Stimulated activated CD4-positive, alpha-beta T cell treated with anti-CD3 and anti-CD28 coated beads, Interleukin-4, amount 100 ng/mL, for 24 hours (primary cell): Measurements from ENCODE around the gene PPP1CC.
"Not testable (repeated sequence)": the region's sequence is repeated elsewhere in the genome, so short reads cannot be mapped to it uniquely, and the experiment has no call there.

ENCODE experiments used
- DNase-seq: peaks from one replicate; pipeline ENCODE4 v3.0.0-alpha.2; 2020

Gene PPP1CC

GRCh38 chr12:110742718-110743570 lies at the start of gene PPP1CC:
PPP1CC (minus strand) TSS chr12:110742891; CDS start chr12:110742707, 184 bp downstream.
- DNase-seq: peak; percentile 92

DNA sequence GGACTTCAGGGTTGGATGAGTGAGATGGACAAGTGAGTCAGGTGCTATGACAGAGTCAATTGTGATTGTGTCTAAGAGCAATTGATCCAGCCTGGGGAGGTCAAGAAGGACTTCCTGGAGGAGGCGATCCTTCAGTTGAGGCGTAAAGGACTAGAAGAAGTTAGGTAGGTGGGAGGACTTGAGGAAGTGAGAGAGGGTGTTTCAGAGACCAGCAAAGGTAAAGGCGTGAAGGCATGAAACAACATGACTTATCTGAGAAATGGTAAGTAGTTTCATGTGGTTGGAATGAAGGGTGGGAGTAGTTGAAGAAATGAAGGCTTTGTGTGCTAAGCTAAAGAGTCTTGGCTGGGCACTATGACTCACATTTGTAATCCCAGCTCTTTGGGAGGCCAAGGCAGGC lies 48.9 kb upstream of the PPP1CC start:
- DNase-seq: no peak

GRCh38 chr12:110790301-110790700 lies 47.6 kb upstream of the PPP1CC start:
- no peak for DNase-seq

GRCh38 chr12:110786012-110786411 lies 43.3 kb upstream of the PPP1CC start:
- DNase-seq: no peak

GRCh38 chr12:110785240-110785639 lies 42.5 kb upstream of the PPP1CC start:
- DNase-seq: no peak

DNA sequence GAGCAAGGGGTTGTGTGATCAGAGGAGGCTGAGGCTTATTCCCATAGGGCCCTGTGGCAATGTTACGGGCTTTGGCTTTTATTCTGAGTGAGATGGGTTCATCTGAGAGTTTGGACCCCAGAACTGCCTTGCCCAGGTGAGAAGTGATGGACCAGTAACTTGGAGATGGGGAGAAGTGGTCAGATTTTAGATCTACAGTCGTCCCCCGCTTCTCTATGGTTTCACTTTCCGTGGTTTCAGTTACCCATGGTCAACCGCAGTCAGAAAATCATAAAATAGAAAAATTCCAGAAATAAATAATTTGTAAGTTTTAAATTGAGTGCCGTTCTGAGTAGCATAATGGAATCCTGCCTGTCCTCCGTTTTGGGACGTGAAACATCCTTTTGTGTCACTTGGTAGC lies 40.2 kb upstream of the PPP1CC start:
- no peak for DNase-seq

GRCh38 chr12:110782094-110782493 lies 39.4 kb upstream of the PPP1CC start:
- DNase-seq: no peak

GRCh38 chr12:110780448-110780847 lies 37.8 kb upstream of the PPP1CC start:
- peak; percentile 69 for DNase-seq

DNA sequence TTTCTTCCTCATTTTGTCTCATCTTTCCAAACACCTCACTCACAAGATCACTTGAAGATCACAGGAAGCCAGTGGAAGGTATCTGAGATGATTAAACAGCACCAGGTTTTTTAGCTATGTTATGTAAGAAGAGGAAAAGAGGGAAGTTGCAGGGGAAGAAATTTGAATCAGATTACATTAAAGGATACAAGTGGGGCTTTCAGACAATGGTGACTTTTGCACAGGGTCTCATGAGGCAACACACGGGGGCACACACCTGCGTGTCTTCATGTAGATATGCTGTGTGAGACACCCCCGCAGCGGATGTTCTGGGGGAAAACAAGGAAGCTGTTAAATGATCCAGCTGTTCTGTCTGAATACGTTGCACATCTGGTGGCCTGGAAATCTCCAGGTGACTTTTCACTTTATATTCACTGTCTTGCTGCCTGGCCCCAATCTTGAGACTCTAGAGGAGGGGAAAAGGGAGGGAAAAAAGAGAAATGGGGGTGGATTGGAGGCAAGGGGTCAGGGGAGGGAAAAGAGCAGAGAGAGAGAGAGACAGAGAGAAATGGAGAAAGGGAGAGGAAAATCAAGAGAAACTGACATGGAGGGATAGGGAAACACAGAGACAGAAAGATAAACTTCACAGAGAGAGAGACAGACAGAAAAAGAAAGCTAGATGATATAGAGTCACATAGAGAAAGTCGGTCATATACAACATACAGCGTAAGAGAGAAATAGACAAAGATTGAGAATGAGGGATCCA lies 36.3 kb upstream of the PPP1CC start:
- no peak for DNase-seq

DNA sequence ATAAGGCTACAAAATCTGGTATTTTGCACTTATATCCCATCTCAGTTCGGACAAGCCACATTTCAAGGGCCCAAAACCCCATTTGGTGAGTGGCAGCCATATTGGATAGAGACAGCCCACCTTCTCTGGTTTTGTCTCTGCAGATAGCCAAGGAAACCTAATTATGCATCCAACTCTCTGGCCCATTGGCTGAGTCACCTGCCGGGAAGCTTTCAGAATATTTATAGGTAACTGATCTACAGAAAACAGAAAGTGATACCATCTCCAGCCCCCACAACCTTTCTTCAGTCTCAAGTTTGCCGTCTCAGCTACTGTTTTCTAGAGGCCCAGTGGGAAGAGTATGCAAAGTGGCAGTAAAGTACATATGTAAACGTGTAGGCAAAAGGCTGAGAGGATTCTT lies 33.7 kb upstream of the PPP1CC start:
- peak; percentile 82 for DNase-seq

GRCh38 chr12:110775997-110776396 lies 33.3 kb upstream of the PPP1CC start:
- DNase-seq: no peak

DNA sequence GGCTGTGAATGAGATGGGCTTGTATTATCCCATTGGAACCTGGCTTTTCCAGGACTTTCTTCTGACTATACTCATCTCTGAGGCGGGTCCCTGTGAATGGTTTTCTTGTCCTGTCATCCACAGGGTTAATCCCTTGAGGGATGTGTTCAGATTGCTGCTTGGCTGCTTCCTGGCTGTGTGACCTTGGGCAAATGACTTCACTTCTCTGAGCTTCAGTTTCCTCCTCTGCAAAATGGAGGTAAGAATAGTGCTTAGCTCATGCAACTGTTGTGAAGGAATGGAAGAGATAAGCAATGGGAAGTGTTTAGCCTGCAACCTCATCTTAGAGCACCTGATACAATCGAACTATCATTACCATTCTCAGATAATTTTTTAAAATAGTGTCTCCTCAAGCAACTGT lies 32.1 kb upstream of the PPP1CC start:
- no peak for DNase-seq

DNA sequence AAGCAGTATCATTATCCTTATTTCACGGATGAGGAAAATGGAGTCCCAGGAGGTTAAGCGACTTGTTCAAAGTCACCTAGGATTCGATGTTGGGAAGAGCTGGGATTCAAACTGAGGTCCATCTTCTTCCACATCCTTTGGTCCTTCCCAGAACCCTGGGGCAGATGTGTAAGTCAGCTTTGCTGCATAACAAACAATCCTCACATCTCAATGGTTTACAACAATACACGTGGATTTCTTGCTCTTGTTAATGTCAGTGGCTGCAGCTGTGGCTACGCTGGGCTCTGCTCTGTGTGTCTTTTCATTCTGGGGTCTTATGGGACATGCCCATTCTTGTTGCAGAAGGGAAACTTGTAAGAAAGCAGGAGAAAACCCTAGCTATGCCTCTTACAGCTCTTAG lies 26.3 kb upstream of the PPP1CC start:
- DNase-seq: no peak

DNA sequence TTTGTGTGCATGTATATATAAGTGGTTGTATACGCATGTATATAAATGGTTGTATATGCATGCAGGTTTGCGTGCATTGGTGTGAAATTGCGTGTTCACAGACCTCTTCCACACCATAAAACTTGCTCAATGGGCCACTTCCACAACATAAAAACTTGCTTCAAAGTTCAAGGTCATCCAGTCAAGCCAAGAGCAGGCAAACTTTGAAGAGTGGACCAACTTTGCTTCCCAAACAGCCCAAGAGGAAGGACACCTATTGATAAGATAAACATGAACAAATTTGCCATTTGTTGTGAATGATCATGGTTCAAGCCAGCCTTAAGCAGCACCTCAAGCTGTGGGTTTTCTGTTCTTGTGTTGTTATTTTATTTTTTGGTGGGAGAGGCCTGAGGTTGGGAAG lies 25.2 kb upstream of the PPP1CC start:
- no peak for DNase-seq

DNA sequence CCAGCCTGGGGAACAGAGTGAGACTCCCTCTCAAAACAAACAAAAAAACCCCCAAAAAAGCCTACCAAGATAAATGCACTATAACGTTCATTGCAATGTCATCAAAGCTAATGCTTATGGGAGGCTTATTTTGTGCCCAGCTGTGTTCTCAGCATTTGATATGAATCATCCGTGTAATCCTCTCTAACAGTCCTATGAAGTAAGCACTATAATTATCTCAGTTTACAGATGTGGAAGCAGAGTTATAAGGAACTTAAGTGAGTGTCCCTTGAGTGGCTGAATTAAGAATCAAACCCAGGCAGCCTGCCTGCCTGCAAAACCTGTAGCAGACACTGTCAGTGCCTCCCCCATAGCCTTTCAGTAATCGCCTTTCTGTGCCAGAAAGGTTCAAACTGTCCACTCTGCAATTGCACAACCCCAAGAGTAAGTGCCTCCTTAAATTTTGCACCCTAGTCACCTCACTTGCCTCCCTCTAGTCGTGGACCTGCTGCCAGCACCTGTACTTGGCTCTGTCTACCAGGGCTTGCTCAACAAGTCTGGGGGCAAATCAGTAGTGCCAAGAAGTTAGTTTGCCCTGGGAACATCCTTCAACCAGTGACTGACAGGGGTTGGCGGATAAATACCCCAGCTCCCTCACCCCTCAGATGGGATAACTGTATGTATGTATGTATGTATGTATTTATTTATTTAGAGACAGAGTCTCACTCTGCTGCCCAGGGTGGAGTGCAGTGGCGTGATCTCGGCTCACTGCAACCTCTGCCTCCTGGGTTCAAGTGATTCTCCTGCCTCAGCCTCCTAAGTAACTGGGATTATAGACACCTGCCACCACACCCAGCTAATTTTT lies 23.8 kb upstream of the PPP1CC start:
- no peak for DNase-seq

GRCh38 chr12:110765572-110765971 lies 22.9 kb upstream of the PPP1CC start:
- not testable (repeated sequence) for DNase-seq

DNA sequence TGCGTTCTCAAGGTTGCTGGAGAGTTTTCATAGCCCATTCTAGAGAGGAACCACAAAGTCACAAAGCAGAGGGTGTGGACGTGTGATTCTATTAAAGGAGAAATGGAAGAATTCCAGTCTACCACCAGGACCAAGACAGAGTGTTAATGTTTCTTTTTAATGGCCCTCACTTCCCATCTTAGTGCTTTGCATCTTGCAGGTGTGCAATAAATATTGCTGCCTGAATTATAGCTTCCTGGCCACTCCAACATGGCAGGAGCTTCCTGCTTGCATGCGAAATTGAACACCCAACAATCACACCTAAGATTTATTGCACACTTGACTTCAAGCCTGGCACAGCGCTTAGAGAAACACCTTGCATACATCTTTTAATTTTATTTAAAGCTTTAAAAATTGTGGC lies 22.4 kb upstream of the PPP1CC start:
- no peak for DNase-seq

GRCh38 chr12:110763583-110763982 lies 20.9 kb upstream of the PPP1CC start:
- no peak for DNase-seq

- no peak for DNase-seq
Measured at GRCh38 chr12:110762891-110763290, 20.2 kb upstream of the PPP1CC start.

GRCh38 chr12:110760204-110760609 lies 17.5 kb upstream of the PPP1CC start:
- DNase-seq: peak; percentile 38

DNA sequence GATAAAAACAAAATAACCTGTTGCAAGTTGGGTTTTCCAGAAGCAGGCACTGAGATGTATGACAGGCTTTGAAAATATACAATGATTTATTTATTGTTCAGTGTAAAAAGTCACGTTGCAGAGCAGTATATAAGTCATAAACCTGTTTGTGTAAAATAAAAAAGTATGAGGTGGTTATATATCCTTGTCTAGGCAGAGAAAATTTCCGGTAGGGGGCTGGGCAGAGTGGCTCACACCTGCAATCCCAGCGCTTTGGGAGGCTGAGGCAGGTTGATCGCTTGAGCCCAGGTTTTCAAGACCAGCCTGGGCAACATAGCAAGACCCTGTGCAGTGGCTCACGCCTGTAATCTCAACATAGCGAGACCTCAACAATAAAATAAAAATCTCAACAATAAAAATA lies 16.2 kb upstream of the PPP1CC start:
- no peak for DNase-seq

DNA sequence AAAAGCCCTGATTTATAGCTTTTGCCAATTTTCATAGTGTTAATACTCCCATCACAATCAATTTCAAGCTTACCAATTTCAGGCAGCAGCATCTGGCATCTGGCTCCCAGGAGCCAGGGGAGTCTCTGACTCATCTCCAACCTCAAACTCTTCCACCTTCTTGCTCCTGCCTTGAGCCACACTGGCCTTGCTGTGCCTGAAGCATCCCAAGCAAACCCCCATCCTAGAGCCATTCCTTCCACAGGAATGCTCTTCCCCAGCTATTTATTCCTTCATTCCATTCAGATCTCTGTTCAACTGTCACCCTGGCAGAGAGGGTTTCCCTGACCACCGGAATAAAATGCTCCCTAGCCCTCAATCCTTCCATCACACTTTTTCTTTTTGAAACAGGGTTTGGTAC lies 13.9 kb upstream of the PPP1CC start:
- DNase-seq: no peak

- DNase-seq: no peak
Measured at GRCh38 chr12:110754101-110754793, 11.6 kb upstream of the PPP1CC start.
